GM23338 (cell line): ENCODE measurements around the gene CAPZB. TPM values are rescaled to one million over a fixed set of nuclear protein-coding genes. Genes with fewer than 3 reads are reported as not detected.

Experiments used
- ATAC-seq: fragments of 200-7000 bp; cut with Tn5 transposase; 3 replicates; pipeline ENCODE4 v1.9.1; 2020
- DNase-seq: peaks from one replicate; pipeline ENCODE4 v3.0.0-alpha.2; 2015; ENCODE audit warnings: low spot score
- H2AFZ ChIP-seq: fragments of 200-600 bp; sonication (generic); 2 replicates; pipeline ENCODE4 v1.8.0; 2016; ENCODE audit warnings: antibody characterized with exemption, mild to moderate bottlenecking, moderate library complexity
- H3F3A ChIP-seq: fragments of 200-600 bp; sonication (generic); replicated peaks from 2 replicates; pipeline ENCODE4 v1.8.0; 2017; ENCODE audit warnings: antibody characterized with exemption, mixed run types, low read depth
- H3K27ac ChIP-seq: fragments of 200-600 bp; sonication (generic); 2 replicates; pipeline ENCODE4 v1.6.1; 2016; ENCODE audit warnings: low read depth
- H3K27me3 ChIP-seq: fragments of 200-600 bp; sonication (generic); 2 replicates; pipeline ENCODE4 v1.8.0; 2016; ENCODE audit warnings: mild to moderate bottlenecking, mixed run types, moderate library complexity; ENCODE audit not compliant: insufficient read depth
- H3K36me3 ChIP-seq: fragments of 200-600 bp; sonication (generic); 2 replicates; pipeline ENCODE4 v1.8.0; 2016; ENCODE audit warnings: mild to moderate bottlenecking; ENCODE audit not compliant: insufficient read depth
- H3K4me1 ChIP-seq: fragments of 200-600 bp; sonication (generic); 2 replicates; pipeline ENCODE4 v1.8.0; 2016; ENCODE audit warnings: mild to moderate bottlenecking, moderate library complexity; ENCODE audit not compliant: insufficient read depth
- H3K4me2 ChIP-seq: fragments of 200-600 bp; sonication (generic); 2 replicates; pipeline ENCODE4 v1.7.1; 2017; ENCODE audit warnings: mixed run types
- H3K4me3 ChIP-seq: fragments of 200-600 bp; sonication (generic); 2 replicates; pipeline ENCODE4 v1.6.1; 2016; ENCODE audit warnings: mixed run types
- H3K79me2 ChIP-seq: fragments of 200-600 bp; sonication (generic); replicated peaks from 2 replicates; pipeline ENCODE4 v1.8.0; 2017; ENCODE audit warnings: mild to moderate bottlenecking; ENCODE audit not compliant: insufficient read depth
- H3K9me2 ChIP-seq: fragments of 200-600 bp; sonication (generic); 2 replicates; pipeline ENCODE4 v1.8.0; 2017; ENCODE audit not compliant: insufficient read depth
- H4K20me1 ChIP-seq: fragments of 200-600 bp; sonication (generic); replicated peaks from 2 replicates; pipeline ENCODE4 v1.8.0; 2017; ENCODE audit warnings: mild to moderate bottlenecking; ENCODE audit not compliant: insufficient read depth
- H3K27ac Mint-ChIP-seq: 2 replicates; pipeline ENCODE4 v1.8.0; 2020; ENCODE audit warnings: inconsistent platforms, mild to moderate bottlenecking, moderate library complexity, mixed read lengths
- H3K27me3 Mint-ChIP-seq: 3 replicates; pipeline ENCODE4 v1.8.0; 2022; ENCODE audit warnings: low read depth, mild to moderate bottlenecking, moderate library complexity, mixed read lengths, inconsistent platforms; ENCODE audit not compliant: insufficient read depth, poor library complexity
- H3K36me3 Mint-ChIP-seq: 3 replicates; pipeline ENCODE4 v1.8.0; 2021; ENCODE audit warnings: low read depth, mild to moderate bottlenecking, inconsistent platforms, moderate library complexity, mixed read lengths
- H3K4me1 Mint-ChIP-seq: 3 replicates; pipeline ENCODE4 v1.8.0; 2020; ENCODE audit warnings: mild to moderate bottlenecking, inconsistent platforms, mixed read lengths
- H3K4me3 Mint-ChIP-seq: 3 replicates; pipeline ENCODE4 v1.8.0; 2021; ENCODE audit warnings: moderate library complexity, mild to moderate bottlenecking, inconsistent platforms, mixed read lengths
- H3K9me3 Mint-ChIP-seq: 3 replicates; pipeline ENCODE4 v1.8.0; 2020; ENCODE audit warnings: moderate library complexity, mild to moderate bottlenecking, inconsistent platforms, mixed read lengths
- CREB1 ChIP-seq: fragments of 250-450 bp; sonication (Bioruptor Pico); IDR thresholded peaks from 2 replicates; pipeline ENCODE4 v1.5.0; 2020; ENCODE audit warnings: low read depth, mild to moderate bottlenecking, moderate library complexity
- EZH2 ChIP-seq: fragments of 200-600 bp; sonication (generic); IDR thresholded peaks from one replicate; pipeline ENCODE4 v1.8.0; 2017; ENCODE audit warnings: antibody characterized with exemption, mild to moderate bottlenecking, low read depth; ENCODE audit not compliant: unreplicated experiment
- EZH2phosphoT487 ChIP-seq: fragments of 200-600 bp; sonication (generic); IDR thresholded peaks from one replicate; pipeline ENCODE4 v1.8.1; 2018; ENCODE audit warnings: antibody characterized with exemption; ENCODE audit not compliant: unreplicated experiment
- JUNB ChIP-seq: IDR thresholded peaks from one replicate; pipeline ENCODE4 v1.6.1; 2016; ENCODE audit warnings: antibody characterized with exemption; ENCODE audit not compliant: unreplicated experiment
- NANOG ChIP-seq: IDR thresholded peaks from 2 replicates; pipeline ENCODE4 v1.6.1; 2016; ENCODE audit warnings: antibody characterized with exemption, borderline replicate concordance
- STAT1 ChIP-seq: IDR thresholded peaks from one replicate; pipeline ENCODE4 v1.6.1; 2016; ENCODE audit warnings: antibody characterized with exemption; ENCODE audit not compliant: unreplicated experiment
- ZNF114 ChIP-seq: fragments of 250-450 bp; sonication (Bioruptor Pico); IDR thresholded peaks from 2 replicates; pipeline ENCODE4 v1.5.0; 2020; ENCODE audit warnings: mild to moderate bottlenecking, moderate library complexity
- ZNF331 ChIP-seq: fragments of 250-450 bp; sonication (Bioruptor Pico); IDR thresholded peaks from 2 replicates; pipeline ENCODE4 v1.5.0; 2020; ENCODE audit warnings: low read depth, mild to moderate bottlenecking, moderate library complexity
- polyA plus RNA-seq: library from polyadenylated mRNA; unstranded; fragments of >200 nt; fragmentation: Nextera tagmentation; extraction: Ambion mirVana; gene quantifications from 2 replicates; pipeline ENCODE4 v1.2.1, GENCODE V29; 2016
- total RNA-seq: library from RNA; depleted of rRNA; stranded (reverse); fragments of >200 nt; shearing (Covaris generic); gene quantifications from 2 replicates; pipeline ENCODE4 v1.2.3, GENCODE V29; 2014
- TF ChIP-seq, protein P1 (sequence below), 2 experiments: fragments of 200-600 bp in 1 of 2; sonication (generic) in 1 of 2; conservative IDR thresholded peaks; 2 replicates each; pipeline versions ENCODE4 v1.5.1 to v1.6.1; 2016 to 2017; ENCODE audit warnings: antibody characterized with exemption in 2 of 2, low read depth in 2 of 2, mild to moderate bottlenecking in 2 of 2, moderate library complexity in 1 of 2
- TF ChIP-seq, protein P2 (sequence below): IDR thresholded peaks from 2 replicates; pipeline ENCODE4 v1.6.1; 2016; ENCODE audit warnings: antibody characterized with exemption

CAPZB gene
- total and polyA plus RNA-seq, 2 experiments from 2014 or later, result 195 to 348 TPM

DNA sequence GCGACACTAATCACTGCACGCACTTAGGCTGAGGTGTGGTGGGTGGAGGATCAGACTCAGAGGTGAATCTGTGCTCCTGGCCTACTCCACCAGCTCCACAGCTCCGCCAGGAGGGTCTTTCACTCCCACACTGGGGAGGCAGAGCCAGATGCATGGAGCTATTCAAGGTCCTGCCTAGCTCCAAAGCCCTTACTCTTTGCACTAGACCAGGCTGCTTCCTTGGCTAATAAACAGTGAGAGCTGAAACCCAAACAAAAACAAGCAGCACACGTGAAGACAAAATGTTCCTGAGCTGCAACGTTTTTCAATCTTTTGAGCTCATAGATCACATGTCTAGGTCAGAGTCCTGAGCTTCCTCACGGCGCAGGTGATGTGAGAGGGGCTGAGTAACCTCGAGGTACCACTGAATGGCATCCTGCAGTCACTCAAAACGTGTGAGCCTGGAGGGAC is 19.2 kb downstream of the CAPZB start:
- H3K27me3 Mint-ChIP-seq, result peaks cover 6% of the 10 kb centered on the region
- DNase-seq, result no peak
- Histone ChIP-seq H4K20me1 (peaks cover 95% of the 10 kb centered on the region), H3K9me2 (no peaks in the 10 kb centered on the region), H3K4me2 (no peak overlapping the region), H3K27ac (no peak overlapping the region), H2AFZ (no peak overlapping the region), H3F3A (no peaks in the 10 kb centered on the region; the same call in 1 of the 2 replicates), H3K36me3 (no peaks in the 10 kb centered on the region), H3K4me3 (no peak overlapping the region), H3K79me2 (peaks cover 100% of the 10 kb centered on the region), H3K4me1 (peaks cover 79% of the 10 kb centered on the region), H3K27me3 (no peaks in the 10 kb centered on the region)
- peaks cover 10% of the 10 kb centered on the region for H3K36me3 Mint-ChIP-seq
- H3K4me3 Mint-ChIP-seq, result no peak overlapping the region
- H3K27ac Mint-ChIP-seq, result no peak overlapping the region
- no peak for TF ChIP-seq JUNB
- TF ChIP-seq, protein P1, sequence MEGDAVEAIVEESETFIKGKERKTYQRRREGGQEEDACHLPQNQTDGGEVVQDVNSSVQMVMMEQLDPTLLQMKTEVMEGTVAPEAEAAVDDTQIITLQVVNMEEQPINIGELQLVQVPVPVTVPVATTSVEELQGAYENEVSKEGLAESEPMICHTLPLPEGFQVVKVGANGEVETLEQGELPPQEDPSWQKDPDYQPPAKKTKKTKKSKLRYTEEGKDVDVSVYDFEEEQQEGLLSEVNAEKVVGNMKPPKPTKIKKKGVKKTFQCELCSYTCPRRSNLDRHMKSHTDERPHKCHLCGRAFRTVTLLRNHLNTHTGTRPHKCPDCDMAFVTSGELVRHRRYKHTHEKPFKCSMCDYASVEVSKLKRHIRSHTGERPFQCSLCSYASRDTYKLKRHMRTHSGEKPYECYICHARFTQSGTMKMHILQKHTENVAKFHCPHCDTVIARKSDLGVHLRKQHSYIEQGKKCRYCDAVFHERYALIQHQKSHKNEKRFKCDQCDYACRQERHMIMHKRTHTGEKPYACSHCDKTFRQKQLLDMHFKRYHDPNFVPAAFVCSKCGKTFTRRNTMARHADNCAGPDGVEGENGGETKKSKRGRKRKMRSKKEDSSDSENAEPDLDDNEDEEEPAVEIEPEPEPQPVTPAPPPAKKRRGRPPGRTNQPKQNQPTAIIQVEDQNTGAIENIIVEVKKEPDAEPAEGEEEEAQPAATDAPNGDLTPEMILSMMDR (conservative IDR thresholded peaks at IDR 0.05; ENCODE audit: low read depth in 2 of 2), result no peak
- TF ChIP-seq, protein P2, sequence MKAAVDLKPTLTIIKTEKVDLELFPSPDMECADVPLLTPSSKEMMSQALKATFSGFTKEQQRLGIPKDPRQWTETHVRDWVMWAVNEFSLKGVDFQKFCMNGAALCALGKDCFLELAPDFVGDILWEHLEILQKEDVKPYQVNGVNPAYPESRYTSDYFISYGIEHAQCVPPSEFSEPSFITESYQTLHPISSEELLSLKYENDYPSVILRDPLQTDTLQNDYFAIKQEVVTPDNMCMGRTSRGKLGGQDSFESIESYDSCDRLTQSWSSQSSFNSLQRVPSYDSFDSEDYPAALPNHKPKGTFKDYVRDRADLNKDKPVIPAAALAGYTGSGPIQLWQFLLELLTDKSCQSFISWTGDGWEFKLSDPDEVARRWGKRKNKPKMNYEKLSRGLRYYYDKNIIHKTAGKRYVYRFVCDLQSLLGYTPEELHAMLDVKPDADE, result no peak
- peaks cover 77% of the 10 kb centered on the region for H3K4me1 Mint-ChIP-seq
- ATAC-seq, result peak; percentile 35
- no peaks in the 10 kb centered on the region; the same call in 2 of the 3 replicates for H3K9me3 Mint-ChIP-seq

DNA sequence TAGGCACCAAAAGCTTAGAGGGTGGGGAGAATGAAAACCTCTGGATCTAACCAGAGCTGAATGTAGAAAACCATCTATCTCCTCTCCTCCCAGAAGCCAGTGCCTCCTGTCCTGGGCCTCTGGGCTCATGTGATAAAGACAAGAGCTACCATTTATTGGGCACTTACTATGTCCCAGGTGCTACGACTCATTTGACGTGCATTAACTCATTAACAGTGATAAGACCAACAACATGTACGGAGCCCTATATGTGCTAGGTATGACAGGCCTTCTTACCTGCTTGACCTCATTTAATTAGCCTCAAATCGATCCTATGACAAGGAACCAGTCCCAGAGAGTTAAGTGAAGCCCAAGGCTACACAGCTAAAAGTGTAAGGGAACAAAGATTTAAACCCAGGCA is 19.7 kb downstream of the CAPZB start:
- H3K79me2 ChIP-seq, result peaks cover 98% of the 10 kb centered on the region
- Mint-ChIP-seq H3K9me3 (no peaks in the 10 kb centered on the region; the same call in 2 of the 3 replicates), H3K27me3 (peaks cover 6% of the 10 kb centered on the region), H3K36me3 (peaks cover 10% of the 10 kb centered on the region), H3K4me1 (peaks cover 77% of the 10 kb centered on the region), H3K4me3 (no peak overlapping the region), H3K27ac (no peak overlapping the region)
- no peaks in the 10 kb centered on the region for H3K9me2 ChIP-seq
- no peak overlapping the region for H3K27ac ChIP-seq
- DNase-seq (no peak), ATAC-seq (no peak)
- H3K4me2 ChIP-seq, result no peak overlapping the region
- H2AFZ ChIP-seq, result no peak overlapping the region
- peaks cover 82% of the 10 kb centered on the region for H3K4me1 ChIP-seq
- H3K27me3 ChIP-seq, result no peaks in the 10 kb centered on the region
- H4K20me1 ChIP-seq, result peaks cover 93% of the 10 kb centered on the region
- no peaks in the 10 kb centered on the region for H3K36me3 ChIP-seq
- H3K4me3 ChIP-seq, result no peak overlapping the region
- H3F3A ChIP-seq, result no peaks in the 10 kb centered on the region; the same call in 1 of the 2 replicates
- TF ChIP-seq JUNB (no peak), EZH2 (no peak), EZH2phosphoT487 (no peak), STAT1 (no peak), NANOG (no peak), ZNF114 (CRISPR knock-in tag) (no peak), CREB1 (CRISPR knock-in tag) (no peak), ZNF331 (CRISPR knock-in tag) (no peak)
- TF ChIP-seq, protein P1 (conservative IDR thresholded peaks at IDR 0.05; ENCODE audit: low read depth in 2 of 2), result no peak
